Neural crest cell (in vitro differentiated cells): Measurements from ENCODE around the gene NEU2. TPM values are rescaled to one million over a fixed set of nuclear protein-coding genes. Genes with fewer than 3 reads are reported as not detected.

Experiments
- DNase-seq: peaks from one replicate; pipeline ENCODE4 v3.0.0; 2021; ENCODE audit warnings: low read depth, mixed read lengths, low spot score
- H3K27ac Mint-ChIP-seq: one replicate; pipeline ENCODE4 v1.8.0; 2021; ENCODE audit warnings: mild to moderate bottlenecking, mixed read lengths; ENCODE audit not compliant: unreplicated experiment
- H3K27me3 Mint-ChIP-seq: 2 replicates; pipeline ENCODE4 v1.8.0; 2021; ENCODE audit warnings: low read depth, mild to moderate bottlenecking, mixed read lengths
- H3K36me3 Mint-ChIP-seq: 2 replicates; pipeline ENCODE4 v1.8.0; 2021; ENCODE audit warnings: low read depth, mild to moderate bottlenecking, mixed read lengths
- H3K4me1 Mint-ChIP-seq: 2 replicates; pipeline ENCODE4 v1.8.0; 2021; ENCODE audit warnings: mixed read lengths
- H3K4me3 Mint-ChIP-seq: one replicate; pipeline ENCODE4 v1.8.0; 2021; ENCODE audit warnings: mild to moderate bottlenecking, mixed read lengths
- H3K9me3 Mint-ChIP-seq: 2 replicates; pipeline ENCODE4 v1.8.0; 2021; ENCODE audit warnings: mixed read lengths
- CTCF ChIP-seq: fragments of 200-600 bp; sonication (generic); conservative IDR thresholded peaks from 2 replicates; pipeline ENCODE4 v1.5.0; 2021; ENCODE audit warnings: antibody characterized with exemption, mild to moderate bottlenecking
- total RNA-seq: library from RNA; stranded (reverse); gene quantifications from 2 replicates; pipeline ENCODE4 v1.2.1, GENCODE V29; 2021

NEU2 gene
- total RNA-seq, 1 donor from 2014 or later = not detected

DNA sequence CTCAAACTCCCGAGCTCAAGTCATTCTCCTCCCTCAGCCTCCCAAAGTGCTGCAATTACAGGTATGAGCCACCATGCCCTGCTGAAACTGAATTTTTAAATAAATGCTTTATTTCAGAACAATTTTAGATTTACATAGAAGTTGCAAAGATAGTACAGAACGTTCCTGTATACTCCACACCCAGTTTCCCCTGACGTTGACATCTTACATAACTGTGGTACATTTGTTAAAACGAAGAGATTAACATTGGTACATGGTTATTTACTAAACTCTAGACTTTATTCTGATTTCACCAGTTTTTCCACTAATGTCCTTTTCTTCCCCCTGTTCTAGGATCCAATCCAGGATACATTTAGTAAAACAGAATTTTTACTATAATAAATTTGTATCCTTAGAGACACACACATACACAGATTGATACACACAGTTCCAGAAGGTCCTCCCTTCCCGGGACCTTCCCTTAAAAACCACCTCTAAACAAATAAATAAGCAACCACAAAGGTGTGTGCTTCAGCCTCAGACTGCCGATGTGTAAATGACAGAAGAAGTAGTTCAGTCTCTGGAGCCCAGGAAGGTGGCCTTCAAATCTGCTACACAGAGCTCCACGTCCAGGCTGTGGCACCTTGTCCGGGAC lies 6.9 kb downstream of the NEU2 start:
- TF ChIP-seq CTCF = no peak
- Mint-ChIP-seq H3K9me3 (no peaks in the 10 kb centered on the region), H3K27ac (no peak overlapping the region), H3K4me3 (no peak overlapping the region), H3K27me3 (no peaks in the 10 kb centered on the region), H3K4me1 (no peaks in the 10 kb centered on the region), H3K36me3 (no peaks in the 10 kb centered on the region)
- DNase-seq = no peak

- no peak for DNase-seq
- no peaks in the 10 kb centered on the region for H3K36me3 Mint-ChIP-seq
- H3K4me3 Mint-ChIP-seq = no peak overlapping the region
- no peak for TF ChIP-seq CTCF
- no peaks in the 10 kb centered on the region for H3K9me3 Mint-ChIP-seq
- no peaks in the 10 kb centered on the region for H3K4me1 Mint-ChIP-seq
- H3K27ac Mint-ChIP-seq = no peak overlapping the region
- no peaks in the 10 kb centered on the region for H3K27me3 Mint-ChIP-seq
Measured at GRCh38 chr2:233039846-233040530, 7.5 kb downstream of the NEU2 start.

- no peak for TF ChIP-seq CTCF
- Mint-ChIP-seq H3K36me3 (no peaks in the 10 kb centered on the region), H3K4me1 (no peaks in the 10 kb centered on the region), H3K9me3 (no peaks in the 10 kb centered on the region), H3K4me3 (no peak overlapping the region), H3K27me3 (no peaks in the 10 kb centered on the region), H3K27ac (no peak overlapping the region)
- no peak for DNase-seq
Measured at GRCh38 chr2:233040571-233040970, 8.1 kb downstream of the NEU2 start.

DNA sequence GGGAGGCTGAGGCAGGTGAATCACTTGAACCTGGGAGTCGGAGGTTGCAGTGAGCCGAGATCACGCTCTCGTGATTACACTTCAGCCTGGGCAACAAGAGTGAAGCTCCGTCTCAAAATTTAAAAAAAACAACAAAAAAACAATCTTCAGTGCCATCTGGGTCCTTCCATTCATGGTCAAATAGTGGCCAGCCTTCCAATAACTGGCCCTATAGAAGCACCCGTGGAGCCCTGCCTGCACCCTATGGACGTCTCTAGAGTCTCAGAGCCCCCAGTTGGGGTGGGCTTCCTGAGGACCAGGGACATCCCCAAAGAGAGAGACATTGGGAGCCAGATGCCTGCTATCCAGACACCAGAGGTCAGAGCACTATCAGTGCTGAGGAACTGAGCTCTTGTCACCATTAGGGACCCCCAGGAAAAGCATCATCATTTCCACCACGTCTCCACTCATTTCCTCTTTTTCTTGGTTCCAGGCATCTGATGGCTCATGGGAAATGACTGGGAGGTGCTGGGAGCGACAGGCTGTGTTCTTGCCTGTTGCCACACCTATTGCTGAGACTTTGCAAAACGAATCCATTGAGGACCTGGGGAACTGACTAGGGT lies 9.4 kb downstream of the NEU2 start:
- H3K36me3 Mint-ChIP-seq = no peaks in the 10 kb centered on the region
- no peak overlapping the region for H3K4me3 Mint-ChIP-seq
- H3K4me1 Mint-ChIP-seq = no peaks in the 10 kb centered on the region
- H3K27ac Mint-ChIP-seq = no peak overlapping the region
- no peaks in the 10 kb centered on the region for H3K9me3 Mint-ChIP-seq
- H3K27me3 Mint-ChIP-seq = no peaks in the 10 kb centered on the region
- DNase-seq = no peak
- no peak for TF ChIP-seq CTCF

- Mint-ChIP-seq H3K9me3 (no peaks in the 10 kb centered on the region), H3K36me3 (no peaks in the 10 kb centered on the region), H3K27ac (no peak overlapping the region), H3K4me3 (no peak overlapping the region), H3K27me3 (peaks cover 4% of the 10 kb centered on the region), H3K4me1 (no peaks in the 10 kb centered on the region)
- no peak for DNase-seq
- TF ChIP-seq CTCF = no peak
Measured at GRCh38 chr2:233042549-233042948, 10.1 kb downstream of the NEU2 start.
